HCT116 (cell line): ENCODE measurements around the gene FYCO1. TPM values are rescaled to one million over a fixed set of nuclear protein-coding genes. Genes with fewer than 3 reads are reported as not detected.

Experiments used
- ATAC-seq: fragments of 200-7000 bp; cut with Tn5 transposase; 2 replicates; pipeline ENCODE4 v1.9.1; 2020; ENCODE audit warnings: mild to moderate bottlenecking, moderate library complexity
- BruUV-seq: library from RNA; stranded (reverse); fragments of 400-500 nt; replicated peaks from 2 replicates; lab custom pipeline; 2021; lab: Mats Ljungman, UMichigan
- CTCF ChIA-PET: fragments of 300-600 bp; sonication (Branson Sonifier 250); formaldehyde crosslinking; loops from one replicate; lab custom pipeline; 2021; ENCODE audit warnings: antibody characterized with exemption; lab: Charles Lee
- POLR2A ChIA-PET: fragments of 300-600, 350-600 bp; sonication (Branson Sonifier 250); formaldehyde crosslinking; loops from one replicate; lab custom pipeline; 2021; ENCODE audit warnings: antibody characterized with exemption; lab: Charles Lee
- RAD21 ChIA-PET, 2 experiments: fragments of 300-600 bp; sonication (Branson Sonifier 250); formaldehyde crosslinking; loops; one replicate each; lab custom pipeline; 2023; ENCODE audit warnings: low total read pairs in 2 of 2; ENCODE audit not compliant: uncharacterized antibody in 2 of 2, unreplicated experiment in 2 of 2, low non-redundant PET in 1 of 2; lab: Charles Lee
- DNase-seq: peaks from one replicate; pipeline ENCODE4 v3.0.0-alpha.2; 2010; ENCODE audit warnings: low read depth, low spot score
- H2AFZ ChIP-seq: fragments of 200-600 bp; shearing (Covaris generic), sonication (generic); 2 replicates; pipeline ENCODE4 v1.6.1; 2017; ENCODE audit warnings: low read depth, mixed run types, mixed read lengths, antibody characterized with exemption, low read length; ENCODE audit not compliant: poor library complexity, severe bottlenecking
- H3K27ac ChIP-seq: 2 replicates; pipeline ENCODE4 v1.5.1; 2012; ENCODE audit warnings: low read depth, low read length
- H3K27me3 ChIP-seq: fragments of 200-600 bp; sonication (generic); 2 replicates; pipeline ENCODE4 v1.6.1; 2016; ENCODE audit warnings: mixed run types, low read length, mixed read lengths; ENCODE audit not compliant: insufficient read depth
- H3K36me3 ChIP-seq, 2 experiments: fragments of 200-500 bp in 1 of 2; fragments of 200-600 bp in 1 of 2; sonication (Bioruptor generic) in 1 of 2; sonication (generic) in 1 of 2; 2 replicates each; pipeline versions ENCODE4 v1.5.1 to v1.6.1; 2014 to 2016; ENCODE audit warnings: low read length in 2 of 2, inconsistent platforms in 1 of 2, mixed read lengths in 1 of 2, mixed run types in 1 of 2; ENCODE audit not compliant: insufficient read depth in 2 of 2, control insufficient read depth in 1 of 2
- H3K4me1 ChIP-seq, 2 experiments: fragments of 200-600 bp in 1 of 2; sonication (generic) in 1 of 2; 2 replicates each; pipeline versions ENCODE4 v1.5.1 to v1.6.1; 2012 to 2017; ENCODE audit warnings: low read length in 2 of 2, inconsistent platforms in 1 of 2, mild to moderate bottlenecking in 1 of 2, mixed read lengths in 1 of 2, mixed run types in 1 of 2, moderate library complexity in 1 of 2; ENCODE audit not compliant: insufficient read depth in 2 of 2, control insufficient read depth in 1 of 2
- H3K4me2 ChIP-seq: fragments of 200-600 bp; sonication (generic); 2 replicates; pipeline ENCODE4 v1.6.1; 2017; ENCODE audit warnings: mixed run types, low read length, mixed read lengths
- H3K4me3 ChIP-seq, 2 experiments: fragments of 200-600 bp in 1 of 2; sonication (generic) in 1 of 2; replicated peaks in 1 of 2; 2 replicates each; pipeline ENCODE4 v1.5.1; 2011 to 2016; ENCODE audit warnings: low read length in 2 of 2, control low read depth in 1 of 2, low read depth in 1 of 2, mild to moderate bottlenecking in 1 of 2, mixed read lengths in 1 of 2, mixed run types in 1 of 2
- H3K79me2 ChIP-seq: fragments of 200-600 bp; sonication (generic); 2 replicates; pipeline ENCODE4 v1.6.1; 2017; ENCODE audit warnings: mild to moderate bottlenecking, mixed run types, low read length, moderate library complexity, mixed read lengths; ENCODE audit not compliant: insufficient read depth
- H3K9ac ChIP-seq: fragments of 200-600 bp; sonication (generic); 2 replicates; pipeline ENCODE4 v1.6.1; 2016; ENCODE audit warnings: low read length, mixed read lengths
- H3K9me2 ChIP-seq: fragments of 200-600 bp; sonication (generic), shearing (Covaris generic); 2 replicates; pipeline ENCODE4 v1.6.1; 2017; ENCODE audit warnings: mixed run types, mild to moderate bottlenecking, moderate library complexity; ENCODE audit not compliant: insufficient read depth
- H3K9me3 ChIP-seq, 2 experiments: fragments of 200-500 bp in 1 of 2; fragments of 200-600 bp in 1 of 2; sonication (Bioruptor generic) in 1 of 2; sonication (generic) in 1 of 2; 2 replicates each; pipeline ENCODE4 v1.6.1; 2014 to 2017; ENCODE audit warnings: low read length in 2 of 2, mixed read lengths in 2 of 2, inconsistent platforms in 1 of 2, low read depth in 1 of 2, mild to moderate bottlenecking in 1 of 2, mixed run types in 1 of 2, moderate library complexity in 1 of 2; ENCODE audit not compliant: control insufficient read depth in 1 of 2, insufficient read depth in 1 of 2
- H4K20me1 ChIP-seq: fragments of 200-600 bp; sonication (generic), shearing (Covaris generic); 2 replicates; pipeline ENCODE4 v1.6.1; 2017; ENCODE audit warnings: mixed run types, mild to moderate bottlenecking, moderate library complexity; ENCODE audit not compliant: insufficient read depth
- CEBPB ChIP-seq: IDR thresholded peaks from 2 replicates; pipeline ENCODE4 v1.6.1; 2012; ENCODE audit warnings: low read depth
- EGR1 ChIP-seq: IDR thresholded peaks from 2 replicates; pipeline ENCODE4 v1.6.1; 2012; ENCODE audit warnings: low read depth
- ELF1 ChIP-seq: IDR thresholded peaks from 2 replicates; pipeline ENCODE4 v1.6.1; 2012; ENCODE audit warnings: low read depth, borderline replicate concordance
- EZH2 ChIP-seq: fragments of 200-600 bp; sonication (generic); IDR thresholded peaks from 2 replicates; pipeline ENCODE4 v1.6.1; 2017; ENCODE audit warnings: antibody characterized with exemption, mixed run types
- EZH2phosphoT487 ChIP-seq: fragments of 200-600 bp; IDR thresholded peaks from 2 replicates; pipeline ENCODE4 v1.6.1; 2018; ENCODE audit warnings: antibody characterized with exemption, borderline replicate concordance
- FOSL1 ChIP-seq: IDR thresholded peaks from 2 replicates; pipeline ENCODE4 v1.6.1; 2012; ENCODE audit warnings: low read depth
- POLR2A ChIP-seq: IDR thresholded peaks from 2 replicates; pipeline ENCODE4 v1.7.0; 2011; ENCODE audit warnings: borderline replicate concordance; ENCODE audit not compliant: insufficient read depth, insufficient read length; ENCODE audit errors: extremely low read depth
- RAD21 ChIP-seq: IDR thresholded peaks from 2 replicates; pipeline ENCODE4 v1.6.1; 2012; ENCODE audit warnings: low read depth, mild to moderate bottlenecking
- SRF ChIP-seq: IDR thresholded peaks from 2 replicates; pipeline ENCODE4 v1.6.1; 2012; ENCODE audit warnings: low read depth
- TCF7L2 ChIP-seq: IDR thresholded peaks from 2 replicates; pipeline ENCODE4 v1.7.0; 2011; ENCODE audit warnings: borderline replicate concordance, inconsistent platforms; ENCODE audit not compliant: insufficient read depth, insufficient read length; ENCODE audit errors: extremely low read depth
- ZNF274 ChIP-seq: fragments of 200-500 bp; sonication (Bioruptor generic); IDR thresholded peaks from 2 replicates; pipeline ENCODE4 v1.6.1; 2014; ENCODE audit warnings: mild to moderate bottlenecking, low read depth, low read length, inconsistent platforms
- intact Hi-C: fragments of 100-400 bp; cut with micrococcal nuclease; formaldehyde crosslinking; loops from 2 replicates; pipeline ENCODE4 v1.10.0; 2022
- total RNA-seq: library from RNA; stranded (reverse); gene quantifications from one replicate; pipeline ENCODE4 v1.2.1, GENCODE V29; 2021; ENCODE audit not compliant: unreplicated experiment
- TF ChIP-seq, protein P1 (sequence below): IDR thresholded peaks from 2 replicates; pipeline ENCODE4 v1.6.1; 2012
- TF ChIP-seq, protein P2 (sequence below): IDR thresholded peaks from 2 replicates; pipeline ENCODE4 v1.6.1; 2012; ENCODE audit warnings: low read depth
- TF ChIP-seq, protein P3 (sequence below): IDR thresholded peaks from 2 replicates; pipeline ENCODE4 v1.6.1; 2012
- TF ChIP-seq, protein P4 (sequence below), 3 experiments: fragments of 200-600 bp in 1 of 3; sonication (generic) in 1 of 3; IDR thresholded peaks in 2 of 3; conservative IDR thresholded peaks in 1 of 3; 2 replicates each; pipeline ENCODE4 v1.5.1; 2012 to 2017; ENCODE audit warnings: low read depth in 2 of 3, low read length in 2 of 3, antibody characterized with exemption in 1 of 3, borderline replicate concordance in 1 of 3, control low read depth in 1 of 3, mild to moderate bottlenecking in 1 of 3, mixed read lengths in 1 of 3, mixed run types in 1 of 3, moderate library complexity in 1 of 3; ENCODE audit not compliant: insufficient read depth in 1 of 3
- TF ChIP-seq, protein P5 (sequence below): IDR thresholded peaks from 2 replicates; pipeline ENCODE4 v1.6.1; 2011; ENCODE audit warnings: mild to moderate bottlenecking, low read length, moderate library complexity; ENCODE audit not compliant: insufficient replicate concordance; ENCODE audit errors: extremely low read depth

The FYCO1 gene
- total RNA-seq, 1 experiment from 2014 or later, result 15.8 TPM

DNA sequence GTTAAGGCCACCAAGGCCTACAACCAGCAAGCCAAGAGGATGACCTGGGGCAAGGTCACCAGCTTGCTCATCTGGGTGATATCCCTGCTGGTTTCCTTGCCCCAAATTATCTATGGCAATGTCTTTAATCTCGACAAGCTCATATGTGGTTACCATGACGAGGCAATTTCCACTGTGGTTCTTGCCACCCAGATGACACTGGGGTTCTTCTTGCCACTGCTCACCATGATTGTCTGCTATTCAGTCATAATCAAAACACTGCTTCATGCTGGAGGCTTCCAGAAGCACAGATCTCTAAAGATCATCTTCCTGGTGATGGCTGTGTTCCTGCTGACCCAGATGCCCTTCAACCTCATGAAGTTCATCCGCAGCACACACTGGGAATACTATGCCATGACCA is 48.7 kb downstream of the FYCO1 start:
- CTCF ChIA-PET, result no interaction called here
- Histone ChIP-seq H3K9ac (no peak overlapping the region), H4K20me1 (no peaks in the 10 kb centered on the region), H3K9me3 (no peaks in the 10 kb centered on the region), H3K4me1 (no peaks in the 10 kb centered on the region), H3K9me2 (no peaks in the 10 kb centered on the region), H3K79me2 (no peaks in the 10 kb centered on the region), H3K27me3 (no peaks in the 10 kb centered on the region), H3K4me3 (no peak overlapping the region), H2AFZ (no peak overlapping the region), H3K27ac (no peak overlapping the region), H3K36me3 (peaks cover 6 to 33% of the 10 kb centered on the region in 2 experiments; a peak in 3 of 4 replicates), H3K4me2 (no peak overlapping the region)
- TF ChIP-seq EGR1, result no peak
- no peak for TF ChIP-seq FOSL1
- no peak for TF ChIP-seq SRF
- TF ChIP-seq, protein P1, sequence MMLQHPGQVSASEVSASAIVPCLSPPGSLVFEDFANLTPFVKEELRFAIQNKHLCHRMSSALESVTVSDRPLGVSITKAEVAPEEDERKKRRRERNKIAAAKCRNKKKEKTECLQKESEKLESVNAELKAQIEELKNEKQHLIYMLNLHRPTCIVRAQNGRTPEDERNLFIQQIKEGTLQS, result no peak
- TF ChIP-seq ELF1, result no peak
- TF ChIP-seq, protein P2, sequence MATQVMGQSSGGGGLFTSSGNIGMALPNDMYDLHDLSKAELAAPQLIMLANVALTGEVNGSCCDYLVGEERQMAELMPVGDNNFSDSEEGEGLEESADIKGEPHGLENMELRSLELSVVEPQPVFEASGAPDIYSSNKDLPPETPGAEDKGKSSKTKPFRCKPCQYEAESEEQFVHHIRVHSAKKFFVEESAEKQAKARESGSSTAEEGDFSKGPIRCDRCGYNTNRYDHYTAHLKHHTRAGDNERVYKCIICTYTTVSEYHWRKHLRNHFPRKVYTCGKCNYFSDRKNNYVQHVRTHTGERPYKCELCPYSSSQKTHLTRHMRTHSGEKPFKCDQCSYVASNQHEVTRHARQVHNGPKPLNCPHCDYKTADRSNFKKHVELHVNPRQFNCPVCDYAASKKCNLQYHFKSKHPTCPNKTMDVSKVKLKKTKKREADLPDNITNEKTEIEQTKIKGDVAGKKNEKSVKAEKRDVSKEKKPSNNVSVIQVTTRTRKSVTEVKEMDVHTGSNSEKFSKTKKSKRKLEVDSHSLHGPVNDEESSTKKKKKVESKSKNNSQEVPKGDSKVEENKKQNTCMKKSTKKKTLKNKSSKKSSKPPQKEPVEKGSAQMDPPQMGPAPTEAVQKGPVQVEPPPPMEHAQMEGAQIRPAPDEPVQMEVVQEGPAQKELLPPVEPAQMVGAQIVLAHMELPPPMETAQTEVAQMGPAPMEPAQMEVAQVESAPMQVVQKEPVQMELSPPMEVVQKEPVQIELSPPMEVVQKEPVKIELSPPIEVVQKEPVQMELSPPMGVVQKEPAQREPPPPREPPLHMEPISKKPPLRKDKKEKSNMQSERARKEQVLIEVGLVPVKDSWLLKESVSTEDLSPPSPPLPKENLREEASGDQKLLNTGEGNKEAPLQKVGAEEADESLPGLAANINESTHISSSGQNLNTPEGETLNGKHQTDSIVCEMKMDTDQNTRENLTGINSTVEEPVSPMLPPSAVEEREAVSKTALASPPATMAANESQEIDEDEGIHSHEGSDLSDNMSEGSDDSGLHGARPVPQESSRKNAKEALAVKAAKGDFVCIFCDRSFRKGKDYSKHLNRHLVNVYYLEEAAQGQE, result no peak
- TF ChIP-seq EZH2, result no peak
- TF ChIP-seq ZNF274, result no peak
- TF ChIP-seq, protein P3, sequence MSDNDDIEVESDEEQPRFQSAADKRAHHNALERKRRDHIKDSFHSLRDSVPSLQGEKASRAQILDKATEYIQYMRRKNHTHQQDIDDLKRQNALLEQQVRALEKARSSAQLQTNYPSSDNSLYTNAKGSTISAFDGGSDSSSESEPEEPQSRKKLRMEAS, result no peak
- TF ChIP-seq CEBPB, result no peak
- no peak for TF ChIP-seq POLR2A
- TF ChIP-seq RAD21, result no peak
- TF ChIP-seq, protein P4, sequence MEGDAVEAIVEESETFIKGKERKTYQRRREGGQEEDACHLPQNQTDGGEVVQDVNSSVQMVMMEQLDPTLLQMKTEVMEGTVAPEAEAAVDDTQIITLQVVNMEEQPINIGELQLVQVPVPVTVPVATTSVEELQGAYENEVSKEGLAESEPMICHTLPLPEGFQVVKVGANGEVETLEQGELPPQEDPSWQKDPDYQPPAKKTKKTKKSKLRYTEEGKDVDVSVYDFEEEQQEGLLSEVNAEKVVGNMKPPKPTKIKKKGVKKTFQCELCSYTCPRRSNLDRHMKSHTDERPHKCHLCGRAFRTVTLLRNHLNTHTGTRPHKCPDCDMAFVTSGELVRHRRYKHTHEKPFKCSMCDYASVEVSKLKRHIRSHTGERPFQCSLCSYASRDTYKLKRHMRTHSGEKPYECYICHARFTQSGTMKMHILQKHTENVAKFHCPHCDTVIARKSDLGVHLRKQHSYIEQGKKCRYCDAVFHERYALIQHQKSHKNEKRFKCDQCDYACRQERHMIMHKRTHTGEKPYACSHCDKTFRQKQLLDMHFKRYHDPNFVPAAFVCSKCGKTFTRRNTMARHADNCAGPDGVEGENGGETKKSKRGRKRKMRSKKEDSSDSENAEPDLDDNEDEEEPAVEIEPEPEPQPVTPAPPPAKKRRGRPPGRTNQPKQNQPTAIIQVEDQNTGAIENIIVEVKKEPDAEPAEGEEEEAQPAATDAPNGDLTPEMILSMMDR (IDR thresholded peaks at IDR 0.05 in 2 of 3, conservative IDR thresholded peaks at IDR 0.05 in 1 of 3; ENCODE audit: borderline replicate concordance in 1 of 3, insufficient read depth in 1 of 3, low read depth in 2 of 3, low read length in 2 of 3), result no peak
- TF ChIP-seq TCF7L2, result no peak
- no peak for TF ChIP-seq EZH2phosphoT487
- TF ChIP-seq, protein P5, sequence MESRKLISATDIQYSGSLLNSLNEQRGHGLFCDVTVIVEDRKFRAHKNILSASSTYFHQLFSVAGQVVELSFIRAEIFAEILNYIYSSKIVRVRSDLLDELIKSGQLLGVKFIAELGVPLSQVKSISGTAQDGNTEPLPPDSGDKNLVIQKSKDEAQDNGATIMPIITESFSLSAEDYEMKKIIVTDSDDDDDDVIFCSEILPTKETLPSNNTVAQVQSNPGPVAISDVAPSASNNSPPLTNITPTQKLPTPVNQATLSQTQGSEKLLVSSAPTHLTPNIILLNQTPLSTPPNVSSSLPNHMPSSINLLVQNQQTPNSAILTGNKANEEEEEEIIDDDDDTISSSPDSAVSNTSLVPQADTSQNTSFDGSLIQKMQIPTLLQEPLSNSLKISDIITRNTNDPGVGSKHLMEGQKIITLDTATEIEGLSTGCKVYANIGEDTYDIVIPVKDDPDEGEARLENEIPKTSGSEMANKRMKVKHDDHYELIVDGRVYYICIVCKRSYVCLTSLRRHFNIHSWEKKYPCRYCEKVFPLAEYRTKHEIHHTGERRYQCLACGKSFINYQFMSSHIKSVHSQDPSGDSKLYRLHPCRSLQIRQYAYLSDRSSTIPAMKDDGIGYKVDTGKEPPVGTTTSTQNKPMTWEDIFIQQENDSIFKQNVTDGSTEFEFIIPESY, result no peak
- POLR2A ChIA-PET, result no interaction called here
- no TSS peak for BruUV-seq
- ATAC-seq (no peak), DNase-seq (no peak)
- RAD21 ChIA-PET, result no interaction called here
- intact Hi-C loops, result no loop called here
